AG04450 (cell line): ENCODE data around the gene COL27A1. TPM values are rescaled to one million over a fixed set of nuclear protein-coding genes. Genes with fewer than 3 reads are reported as not detected.

Source experiments
- CTCF ChIA-PET: fragments of 300-600, 350-600 bp; formaldehyde crosslinking; extraction: SDS; loops from one replicate; lab custom pipeline; 2022; ENCODE audit warnings: antibody characterized with exemption, inconsistent platforms; lab: Charles Lee
- POLR2A ChIA-PET: fragments of 350-600 bp; formaldehyde crosslinking; extraction: SDS; loops from one replicate; lab custom pipeline; 2021; ENCODE audit warnings: antibody characterized with exemption, inconsistent platforms; lab: Yijun Ruan, JAX
- DNase-seq: peaks from one replicate; pipeline ENCODE4 v3.0.0-alpha.2; 2011; ENCODE audit warnings: low read depth, low spot score
- H3K27ac ChIP-seq: one replicate; pipeline ENCODE4 v1.5.1; 2012; ENCODE audit warnings: low read depth, low read length, control low read depth
- H3K27me3 ChIP-seq: one replicate; pipeline ENCODE4 v1.6.0; 2012; ENCODE audit warnings: low read length; ENCODE audit not compliant: control insufficient read depth, insufficient read depth
- H3K4me3 ChIP-seq: 2 replicates; pipeline ENCODE4 v1.5.1; 2011; ENCODE audit warnings: mild to moderate bottlenecking, low read depth, low read length, control low read depth
- H3K9me3 ChIP-seq: 2 replicates; pipeline ENCODE4 v1.5.1; 2012; ENCODE audit warnings: low read length; ENCODE audit not compliant: control insufficient read depth, insufficient read depth
- CTCF ChIP-seq: IDR thresholded peaks from 2 replicates; pipeline ENCODE4 v1.5.1; 2011; ENCODE audit warnings: low read depth, low read length, control low read depth, inconsistent platforms
- polyA plus RNA-seq: library from polyadenylated mRNA; depleted of rRNA; stranded (reverse); fragments of >200 nt; gene quantifications from 2 replicates; pipeline ENCODE4 v1.2.3, GENCODE V29; 2011

COL27A1 gene
- polyA plus RNA-seq, 1 experiment: 8.5 TPM

DNA sequence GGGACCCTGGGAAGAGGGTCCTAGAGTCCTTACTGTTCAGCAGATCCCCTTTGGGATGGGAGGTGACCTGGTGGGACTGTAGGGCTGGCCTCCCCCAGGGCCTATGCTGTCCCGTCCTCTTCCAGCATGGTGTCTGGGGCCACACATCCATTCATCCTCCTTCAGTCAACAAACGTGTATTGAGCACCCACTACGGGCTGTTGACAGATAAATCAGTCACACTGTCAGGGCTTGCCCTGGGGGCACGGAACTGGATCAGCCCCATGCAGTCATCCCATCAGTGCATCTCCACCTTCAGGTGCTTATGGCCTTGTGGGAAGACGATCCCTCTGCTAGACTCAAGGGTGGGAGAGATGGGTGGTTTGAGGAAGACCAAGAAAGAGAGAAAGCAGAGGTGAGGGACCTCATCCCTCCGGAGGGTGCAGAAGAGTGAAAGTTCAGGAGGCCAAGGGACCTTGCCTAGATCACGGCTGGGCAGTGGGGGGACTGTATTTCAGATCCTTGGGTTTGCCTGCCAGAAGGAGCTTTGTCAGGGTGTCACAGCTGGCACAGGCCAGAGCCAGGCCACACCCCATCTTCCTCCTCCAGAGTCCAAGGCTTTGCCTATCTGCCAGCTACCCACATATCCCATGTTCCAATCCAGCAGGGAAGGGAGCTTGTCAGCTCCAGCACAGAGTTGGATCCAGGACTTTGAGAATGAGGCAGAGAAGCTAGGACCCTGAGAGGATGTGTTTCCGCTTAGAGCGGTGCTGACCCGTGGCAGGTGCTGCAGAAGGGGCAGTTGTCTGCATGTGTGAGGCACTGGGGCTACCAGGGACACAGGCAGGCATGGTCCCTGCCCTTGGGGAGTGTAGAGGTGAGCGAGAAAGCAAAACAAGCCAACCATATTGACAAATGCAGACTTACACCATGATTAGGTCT is 30.5 kb downstream of the COL27A1 start:
- H3K27me3 ChIP-seq: no peaks in the 10 kb centered on the region
- TF ChIP-seq CTCF: no peak
- no peak overlapping the region for H3K27ac ChIP-seq
- no peak overlapping the region for H3K4me3 ChIP-seq
- POLR2A ChIA-PET: no interaction called here
- CTCF ChIA-PET: interaction anchor here (1.4 kb wide), 1 partner anchor 99 kb away, joined by 3 read pairs; no protein-coding TSS in a partner anchor
- no peak for DNase-seq
- peaks cover 3% of the 10 kb centered on the region; the same call in 1 of the 2 replicates for H3K9me3 ChIP-seq

GRCh38 chr9:114186605-114187289 is 31.4 kb downstream of the COL27A1 start:
- ChIA-PET CTCF (interaction anchor here (0.9 to 1.4 kb wide), 3 partner anchors 32 to 105 kb away, joined by 3 to 4 read pairs (median 3); no protein-coding TSS in a partner anchor), POLR2A (interaction anchor here (1.2 kb wide), 1 partner anchor 13 kb away, joined by 3 read pairs; no protein-coding TSS in a partner anchor)
- no peak overlapping the region for H3K27ac ChIP-seq

DNA sequence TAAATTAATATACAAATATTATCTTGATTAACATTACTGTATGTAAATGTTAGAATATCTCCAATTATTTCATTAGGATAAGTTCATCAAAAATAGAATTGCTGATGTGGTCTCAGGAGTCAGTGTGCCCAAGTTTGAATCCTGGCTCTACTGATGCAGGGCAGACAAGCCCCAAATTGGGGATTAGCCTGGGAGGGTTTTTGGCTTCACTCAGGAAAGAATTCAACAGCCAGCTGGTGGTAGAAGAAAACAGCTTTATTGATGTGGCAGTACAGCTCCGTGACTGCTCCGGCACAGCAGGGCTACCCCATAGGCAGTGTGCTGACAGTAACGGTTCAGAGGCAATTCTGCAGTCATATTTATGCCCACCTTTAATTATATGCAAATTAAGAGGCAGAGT is 32.5 kb downstream of the COL27A1 start:
- peaks cover 3% of the 10 kb centered on the region; the same call in 1 of the 2 replicates for H3K9me3 ChIP-seq
- no peak overlapping the region for H3K4me3 ChIP-seq
- no peak for TF ChIP-seq CTCF
- no peak for DNase-seq
- ChIA-PET CTCF (interaction anchor here (1.1 kb wide), 1 partner anchor 33 kb away, joined by 4 read pairs; no protein-coding TSS in a partner anchor), POLR2A (interaction anchor here (1.2 kb wide), 1 partner anchor 14 kb away, joined by 3 read pairs; no protein-coding TSS in a partner anchor)
- no peaks in the 10 kb centered on the region for H3K27me3 ChIP-seq
- H3K27ac ChIP-seq: no peak overlapping the region

More at GRCh38 chr9:114186605-114187289, 31.4 kb downstream of the COL27A1 start:
- Histone ChIP-seq H3K9me3 (peaks cover 3% of the 10 kb centered on the region; the same call in 1 of the 2 replicates), H3K27me3 (no peaks in the 10 kb centered on the region), H3K4me3 (no peak overlapping the region)
- no peak for TF ChIP-seq CTCF
- no peak for DNase-seq

DNA sequence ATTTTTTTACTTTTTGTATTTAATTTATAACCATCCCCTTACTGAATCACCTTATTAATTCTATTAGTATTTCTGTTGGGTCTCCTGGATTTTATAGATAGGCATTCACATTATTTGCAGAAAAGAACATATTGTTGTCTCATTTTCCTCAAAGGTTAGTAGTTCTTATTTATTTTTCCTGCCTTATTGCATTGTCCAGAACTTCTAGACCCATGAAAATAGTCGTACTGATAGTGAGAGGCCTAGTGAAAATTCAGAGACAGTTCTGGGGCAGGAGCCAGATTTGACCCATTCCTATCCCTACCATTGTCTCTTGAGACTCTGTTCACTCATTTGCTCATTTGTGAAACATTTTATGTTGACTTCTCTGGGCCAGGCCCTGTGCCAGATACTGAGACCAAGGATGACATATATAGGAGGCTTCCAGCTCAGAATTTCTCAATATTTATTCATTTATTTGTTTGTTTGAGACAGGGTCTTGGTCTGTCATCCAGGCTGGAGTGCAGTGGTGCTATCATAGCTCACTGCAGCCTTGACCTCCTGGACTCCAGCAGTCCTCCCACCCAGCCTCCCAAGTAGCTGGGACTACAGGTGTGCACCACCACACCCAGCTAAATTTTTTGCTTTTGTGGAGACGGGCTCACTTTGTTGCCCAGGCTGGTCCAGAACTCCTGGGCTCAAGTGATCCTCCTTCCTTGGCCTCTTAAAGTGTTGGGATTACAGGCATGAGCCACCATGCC is 34.7 kb downstream of the COL27A1 start:
- H3K27me3 ChIP-seq: no peaks in the 10 kb centered on the region
- POLR2A ChIA-PET: no interaction called here
- DNase-seq: no peak
- no peak overlapping the region for H3K4me3 ChIP-seq
- no peak overlapping the region for H3K27ac ChIP-seq
- TF ChIP-seq CTCF: no peak
- CTCF ChIA-PET: interaction anchor here (0.6 kb wide), 1 partner anchor 82 kb away, joined by 3 read pairs; no protein-coding TSS in a partner anchor
- peaks cover 3% of the 10 kb centered on the region; the same call in 1 of the 2 replicates for H3K9me3 ChIP-seq
